ENCODE measurements around the gene CRADD. TPM values are rescaled to one million over a fixed set of nuclear protein-coding genes. Genes with fewer than 3 reads are reported as not detected.
"Not testable (repeated sequence)": the region's sequence is repeated elsewhere in the genome, so short reads cannot be mapped to it uniquely, and the experiment has no call there.

Gene CRADD
- total RNA-seq, 1 donor from 2014 or later = 13.1 TPM

DNA sequence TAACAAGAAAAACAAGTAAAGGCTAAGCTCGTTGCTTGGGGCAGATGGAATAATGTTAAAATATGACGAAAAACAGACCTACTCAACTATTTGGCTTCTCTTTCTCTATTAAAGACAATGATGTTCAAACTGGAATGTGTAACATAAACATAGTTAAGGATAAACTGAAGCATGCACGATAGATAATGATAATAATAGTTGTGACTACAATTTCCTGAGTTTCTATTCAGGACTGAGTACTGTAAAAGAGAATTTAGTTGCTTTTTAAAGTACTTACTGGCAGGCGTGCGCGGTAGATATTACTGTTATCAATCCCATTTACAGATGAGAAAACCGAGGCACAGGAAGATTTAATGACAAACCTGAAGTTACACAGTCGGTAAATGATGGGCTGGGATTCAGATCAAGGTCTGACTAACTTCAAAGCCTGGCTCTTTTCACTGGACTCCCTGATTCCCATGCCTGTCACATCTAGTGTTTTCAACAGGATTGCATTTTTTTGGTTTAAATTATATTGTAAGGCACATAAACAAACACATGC lies 103.0 kb downstream of the CRADD start:
- intact Hi-C loops (cut with micrococcal nuclease) = no loop called here

DNA sequence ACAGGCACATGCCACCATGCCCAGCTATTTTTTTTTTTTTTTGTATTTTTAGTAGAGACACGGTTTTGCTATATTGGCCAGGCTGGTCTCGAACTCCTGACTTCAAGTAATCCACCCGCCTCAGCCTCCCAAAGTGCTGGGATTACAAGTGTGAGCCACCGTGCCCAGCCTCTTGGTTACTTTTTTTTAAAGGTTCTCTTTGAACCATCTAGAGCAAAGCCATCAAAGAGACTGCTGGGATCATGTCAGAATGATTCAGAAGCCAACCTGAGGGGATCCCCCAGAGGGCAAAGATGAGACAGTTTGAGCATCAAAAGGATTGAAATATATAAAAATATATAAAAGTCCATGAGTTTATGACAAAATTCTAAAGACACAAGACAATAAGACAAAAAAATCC lies 103.7 kb downstream of the CRADD start:
- intact Hi-C loops (cut with micrococcal nuclease) = not testable (repeated sequence)

DNA sequence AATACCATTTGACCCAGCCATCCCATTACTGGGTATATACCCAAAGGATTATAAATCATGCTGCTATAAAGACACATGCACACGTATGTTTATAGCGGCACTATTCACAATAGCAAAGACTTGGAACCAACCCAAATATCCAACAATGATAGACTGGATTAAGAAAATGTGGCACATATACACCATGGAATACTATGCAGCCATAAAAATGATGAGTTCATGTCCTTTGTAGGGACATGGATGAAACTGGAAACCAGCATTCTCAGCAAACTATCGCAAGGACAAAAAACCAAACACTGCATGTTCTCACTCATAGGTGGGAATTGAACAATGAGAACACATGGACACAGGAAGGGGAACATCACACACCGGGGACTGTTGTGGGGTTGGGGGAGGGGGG lies 104.8 kb downstream of the CRADD start:
- intact Hi-C loops (cut with micrococcal nuclease) = not testable (repeated sequence)

DNA sequence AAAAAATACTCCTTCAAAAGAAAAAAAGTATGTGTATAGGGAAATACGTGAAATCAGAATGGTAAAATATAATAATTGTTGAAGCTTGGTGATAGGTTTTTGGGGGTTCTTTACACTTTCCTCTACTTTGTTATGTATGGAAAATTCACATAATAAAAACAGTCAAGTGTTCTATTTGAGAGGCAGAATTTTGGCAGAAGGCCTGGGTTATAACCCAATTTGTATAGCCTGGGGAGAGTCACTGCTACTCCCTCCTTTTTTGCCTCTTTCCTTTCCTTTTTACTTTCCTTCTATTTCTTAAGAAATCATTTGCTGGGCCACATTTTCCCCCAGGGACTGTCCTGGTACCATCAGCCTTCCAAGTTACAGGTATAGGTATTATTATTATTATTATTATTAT lies 105.7 kb downstream of the CRADD start:
- intact Hi-C loops (cut with micrococcal nuclease) = no loop called here

DNA sequence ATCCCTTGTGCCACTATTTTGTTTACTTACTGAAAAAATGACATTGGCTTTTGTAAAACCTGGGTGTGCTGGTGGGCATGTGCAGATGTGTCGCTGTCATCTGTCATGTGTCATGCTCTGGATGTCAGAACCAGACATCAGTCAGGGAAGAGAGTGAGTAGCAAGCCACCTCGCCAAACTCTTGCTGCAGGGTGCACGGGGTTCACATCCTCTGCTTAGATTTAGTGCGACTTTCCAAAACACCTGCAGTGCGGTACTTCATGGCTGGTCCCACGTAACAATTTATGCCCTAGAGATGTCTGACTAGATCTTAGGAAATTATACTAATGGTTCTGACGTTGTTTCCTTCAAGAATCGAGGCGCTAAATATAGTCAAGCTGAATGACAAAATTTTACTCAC lies 106.7 kb downstream of the CRADD start:
- intact Hi-C loops (cut with micrococcal nuclease) = loop anchor here (2.0 kb wide), 1 partner anchor 63 kb away; no protein-coding TSS in a partner anchor

DNA sequence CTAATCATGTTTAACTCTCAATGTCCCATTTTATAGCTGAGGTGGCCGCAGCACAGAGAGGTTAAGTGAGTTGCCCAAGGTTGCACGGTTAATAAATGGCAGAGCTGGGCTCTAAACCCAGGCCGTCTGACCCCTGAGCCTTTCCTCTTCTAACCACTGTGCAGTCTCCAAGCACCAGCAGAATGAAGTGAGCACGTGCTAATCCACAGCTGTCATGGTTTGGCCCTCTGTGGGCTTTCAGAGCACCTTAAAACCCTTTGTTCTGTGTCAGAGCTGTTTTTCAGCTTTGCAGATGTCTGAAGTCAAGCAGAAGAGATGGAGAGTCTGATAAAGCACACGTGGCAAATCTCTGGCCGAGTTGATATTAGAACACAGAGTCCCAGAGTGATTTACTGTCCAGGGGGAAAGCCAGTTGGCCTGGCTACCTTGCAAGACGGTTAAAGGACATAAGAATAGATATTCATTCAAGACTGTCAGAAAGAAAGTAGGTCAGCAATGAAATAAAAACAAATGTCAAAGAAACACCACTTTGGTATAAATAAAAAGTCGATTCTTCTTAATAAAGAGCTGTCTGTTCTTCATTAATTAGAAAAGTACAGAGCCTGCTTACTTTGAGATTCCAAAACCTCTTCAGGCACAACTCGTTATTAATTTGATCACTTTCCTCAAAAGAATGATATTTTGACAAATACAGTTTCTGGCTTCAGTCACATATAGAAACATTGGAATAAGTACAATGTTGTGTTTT lies 107.3 kb downstream of the CRADD start:
- intact Hi-C loops (cut with micrococcal nuclease) = loop anchor here (1.0 to 5.0 kb wide), 4 partner anchors 62 to 214 kb away; no protein-coding TSS in a partner anchor

DNA sequence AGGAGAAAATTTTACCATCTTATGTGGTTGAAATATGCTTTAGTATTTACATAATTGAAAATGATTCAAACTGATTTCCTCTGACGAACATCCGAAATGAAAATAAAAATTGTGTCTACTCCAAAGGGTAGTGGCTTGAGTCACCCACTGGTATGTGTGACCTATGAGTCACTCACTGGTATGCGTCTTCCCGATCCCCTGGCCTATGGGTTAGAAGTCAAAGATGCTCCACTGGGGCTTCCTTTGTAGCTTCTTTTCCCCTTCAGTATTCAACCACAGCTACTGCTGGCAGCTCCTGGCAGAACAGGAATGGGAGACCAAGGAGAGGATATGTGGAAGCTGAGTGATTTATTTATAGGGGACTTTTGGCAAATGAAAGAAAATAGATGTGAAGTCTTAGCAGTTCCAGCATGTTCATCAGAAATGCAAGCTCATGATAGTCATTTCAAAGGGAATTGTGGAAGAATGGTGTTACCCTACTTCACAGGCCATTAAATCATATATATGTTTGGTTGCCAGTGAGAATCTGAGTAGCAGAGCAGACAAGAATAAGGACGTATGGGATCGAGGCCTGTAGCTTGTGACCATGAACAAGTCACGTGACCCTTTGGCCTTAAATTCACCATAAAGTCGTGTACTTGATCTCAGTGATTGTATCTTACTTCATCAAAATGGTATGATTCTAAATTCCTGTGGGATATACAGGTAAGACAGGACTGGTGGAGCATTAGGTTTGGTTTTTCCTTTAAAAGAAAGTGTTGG lies 108.3 kb downstream of the CRADD start:
- intact Hi-C loops (cut with micrococcal nuclease) = loop anchor here (1.0 to 5.0 kb wide), 4 partner anchors 61 to 215 kb away; no protein-coding TSS in a partner anchor

DNA sequence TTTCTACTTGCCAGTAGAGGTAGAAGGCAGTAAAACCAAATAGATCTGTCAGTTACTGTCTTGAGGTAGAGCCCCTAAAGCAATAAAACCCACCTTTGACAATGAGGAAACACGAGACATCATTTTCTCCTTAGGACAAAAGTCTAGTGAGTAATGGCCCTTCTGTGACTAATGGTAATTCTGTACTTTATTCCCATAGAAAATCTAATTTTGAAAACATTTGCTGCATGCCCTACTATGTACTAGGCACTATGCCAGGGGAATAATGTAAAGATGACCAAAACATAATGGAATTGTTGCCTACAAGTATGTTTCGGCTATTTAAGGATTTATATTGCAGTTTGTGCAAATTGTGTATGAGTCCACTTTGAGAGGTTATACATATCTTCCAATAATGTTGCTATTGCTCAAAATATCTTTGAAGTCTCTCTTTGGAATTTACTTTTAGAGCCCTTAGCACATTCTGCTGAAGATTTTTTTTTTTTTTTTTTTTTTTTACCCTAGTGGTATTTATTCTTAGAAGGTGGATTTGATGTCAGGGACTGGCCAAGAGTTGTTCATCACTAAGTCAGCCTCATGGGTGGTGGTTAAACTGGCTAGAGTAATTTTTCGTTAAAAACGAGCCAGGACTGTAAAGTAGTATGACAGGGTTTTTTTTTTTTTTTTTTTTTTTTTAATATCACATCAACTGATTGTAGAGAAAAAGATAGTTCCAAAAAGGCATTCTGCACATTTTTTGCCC lies 109.7 kb downstream of the CRADD start:
- intact Hi-C loops (cut with micrococcal nuclease) = loop anchor here (5.0 kb wide), 1 partner anchor 95 kb away; no protein-coding TSS in a partner anchor

DNA sequence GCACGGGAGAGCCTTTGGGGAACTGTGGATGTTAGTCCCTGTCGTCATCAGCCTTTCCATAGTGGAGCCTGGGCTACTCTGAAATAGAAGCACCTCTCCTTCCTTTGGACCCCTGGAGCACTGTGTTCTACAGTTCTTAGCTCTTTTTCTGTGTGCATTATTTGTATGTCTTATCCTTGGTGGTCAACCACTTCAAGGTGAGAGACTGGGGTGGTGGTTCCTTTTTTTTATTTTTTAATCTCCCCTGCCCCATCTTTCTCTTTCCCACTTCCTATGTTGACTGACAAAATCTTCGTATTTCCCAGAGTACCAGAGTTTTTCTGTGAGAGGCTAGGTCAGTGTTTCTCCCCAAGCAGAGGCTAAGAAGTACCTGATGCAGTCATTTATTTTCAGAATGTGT lies 111.7 kb downstream of the CRADD start:
- intact Hi-C loops (cut with micrococcal nuclease) = loop anchor here (5.0 kb wide), 1 partner anchor 93 kb away; no protein-coding TSS in a partner anchor

DNA sequence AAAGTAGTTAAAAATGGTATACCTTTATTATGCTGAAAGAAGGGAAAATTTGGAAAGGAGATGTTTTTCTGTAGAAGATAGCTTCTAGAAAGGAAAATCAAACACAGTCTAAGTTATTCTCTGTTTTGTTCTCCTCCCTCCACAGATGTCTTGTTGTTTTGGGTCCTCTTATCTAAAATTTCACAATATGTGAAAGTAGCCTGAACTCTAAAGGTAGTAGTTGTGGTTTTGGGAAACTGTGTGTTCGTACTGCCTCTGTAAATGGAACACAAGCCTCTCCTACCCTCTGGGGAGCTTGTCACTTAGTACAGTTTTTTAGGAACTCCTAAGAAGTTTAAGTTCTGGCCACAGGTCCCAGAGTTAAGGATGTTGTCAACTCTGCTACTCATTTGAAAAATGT lies 112.6 kb downstream of the CRADD start:
- intact Hi-C loops (cut with micrococcal nuclease) = loop anchor here (5.0 kb wide), 1 partner anchor 93 kb away; no protein-coding TSS in a partner anchor

DNA sequence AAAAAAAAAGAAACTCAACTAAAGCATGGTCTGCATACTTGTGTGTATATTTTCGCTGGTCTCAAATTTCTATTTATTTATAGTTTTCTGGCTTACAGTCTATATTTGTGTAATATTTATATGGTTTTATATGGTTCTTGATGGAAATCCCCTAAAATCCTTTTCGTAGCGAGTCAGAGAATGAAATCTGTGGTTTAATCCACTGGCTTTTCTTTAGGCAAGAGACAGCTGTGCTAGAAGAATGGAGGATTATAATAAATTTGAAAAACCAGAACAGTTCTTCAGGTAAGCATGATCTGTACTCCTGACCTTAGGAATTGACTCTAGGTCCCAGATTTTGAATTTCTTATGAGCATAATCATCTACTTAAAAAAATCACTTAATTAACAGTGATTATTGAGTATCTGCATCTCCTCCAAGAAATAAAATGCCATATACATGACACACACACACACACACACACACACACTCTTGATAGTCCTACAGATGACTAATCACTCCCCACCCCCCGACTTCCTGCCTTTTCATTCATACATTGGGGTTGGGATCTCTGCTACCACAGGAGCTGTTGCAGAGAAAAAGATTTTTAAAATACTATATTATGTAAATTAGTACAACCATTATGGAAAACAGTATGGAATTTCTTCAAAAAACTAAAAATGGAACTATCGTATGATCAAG lies 113.4 kb downstream of the CRADD start:
- intact Hi-C loops (cut with micrococcal nuclease) = no loop called here

DNA sequence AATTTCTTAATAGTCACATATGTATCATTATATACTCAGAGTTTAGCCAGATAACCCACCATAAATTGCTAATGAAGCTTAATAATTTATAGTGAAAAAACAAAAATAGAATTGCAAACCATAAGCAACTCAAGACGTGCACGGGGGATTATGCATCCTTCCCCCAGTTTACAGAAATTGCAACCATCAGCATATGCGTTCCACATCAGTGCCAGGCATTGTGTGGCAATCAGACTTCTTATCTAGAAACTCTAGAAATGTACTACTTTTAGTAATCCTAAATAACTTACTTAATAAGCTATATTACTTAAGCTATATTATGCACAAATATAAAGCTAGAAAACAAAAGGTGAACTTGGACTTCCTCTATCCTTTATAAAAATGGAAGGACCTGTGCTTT lies 115.8 kb downstream of the CRADD start:
- intact Hi-C loops (cut with micrococcal nuclease) = no loop called here

DNA sequence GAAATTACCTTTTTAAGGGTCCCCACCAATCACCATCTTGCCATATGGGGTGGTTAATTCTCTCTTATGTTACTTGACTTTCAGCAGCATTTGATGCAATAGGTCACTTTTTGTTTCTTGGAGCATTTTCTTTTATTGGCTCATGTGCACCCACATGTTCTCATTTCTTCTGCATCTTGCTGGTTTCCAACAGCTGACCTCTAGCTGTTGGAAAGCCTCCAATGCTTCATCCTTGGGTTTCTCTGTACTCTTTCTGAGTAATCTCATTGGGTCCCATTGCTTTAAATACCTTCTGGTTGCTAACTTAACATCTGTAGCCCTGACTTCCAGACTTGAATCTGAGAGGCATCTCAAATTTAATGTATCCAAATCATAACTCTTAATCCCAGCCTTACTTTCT lies 116.8 kb downstream of the CRADD start:
- intact Hi-C loops (cut with micrococcal nuclease) = no loop called here

DNA sequence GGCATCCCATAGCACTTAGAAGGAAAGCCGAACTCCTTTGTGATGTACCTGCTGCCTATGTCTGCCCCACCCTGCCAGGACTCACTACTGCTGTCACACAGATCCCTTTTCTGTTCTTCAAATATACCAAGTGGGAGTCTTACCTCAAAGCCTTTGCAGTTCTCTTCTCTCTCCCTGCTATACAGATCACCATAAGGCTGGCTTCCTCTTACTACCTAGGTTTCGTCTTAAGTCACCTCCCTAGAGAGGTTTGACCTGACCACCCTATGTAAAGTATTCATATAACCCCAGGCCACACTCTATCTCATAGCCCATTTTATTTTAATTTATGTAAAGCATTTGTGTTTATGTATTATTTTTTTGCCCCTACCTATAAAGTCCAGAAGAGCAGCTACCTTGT lies 117.6 kb downstream of the CRADD start:
- intact Hi-C loops (cut with micrococcal nuclease) = no loop called here

DNA sequence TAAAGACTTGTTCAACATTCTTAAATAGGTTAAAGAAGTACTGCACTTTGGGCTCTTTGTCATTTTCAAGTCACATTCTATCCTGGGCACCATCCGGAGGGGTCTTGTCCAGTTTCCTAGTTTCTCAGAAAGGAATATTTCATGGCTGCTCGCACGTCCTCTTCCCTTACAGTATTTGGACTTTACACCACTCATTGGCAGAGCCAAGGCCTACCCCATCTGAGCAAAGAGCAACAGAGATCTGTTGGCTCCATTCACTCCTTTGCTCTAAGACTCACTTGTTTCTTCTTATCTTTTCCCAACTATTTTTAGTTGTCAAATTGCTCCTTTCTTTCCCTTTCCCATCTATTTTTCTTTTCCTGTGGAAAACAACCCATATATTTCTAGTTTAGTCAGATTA lies 118.2 kb downstream of the CRADD start:
- intact Hi-C loops (cut with micrococcal nuclease) = no loop called here

DNA sequence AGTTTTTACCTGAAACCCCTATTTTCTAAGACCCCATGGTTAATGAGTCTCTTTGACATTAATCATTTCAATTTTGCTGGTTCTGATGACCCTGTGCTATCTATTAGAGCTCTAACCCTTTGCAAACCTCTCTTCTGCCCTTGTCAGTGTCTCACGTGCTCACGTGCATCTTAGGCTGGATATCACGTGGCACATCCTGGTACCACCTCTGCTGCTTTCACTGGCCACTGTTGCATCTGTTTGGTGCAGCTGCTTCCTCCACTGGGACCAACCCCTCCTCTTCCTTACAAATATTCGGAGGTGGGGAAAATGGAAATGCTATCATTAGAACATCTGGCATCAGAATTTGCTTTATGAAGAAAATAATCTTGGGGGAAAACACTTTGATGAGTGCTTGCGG lies 119.6 kb downstream of the CRADD start:
- intact Hi-C loops (cut with micrococcal nuclease) = no loop called here

DNA sequence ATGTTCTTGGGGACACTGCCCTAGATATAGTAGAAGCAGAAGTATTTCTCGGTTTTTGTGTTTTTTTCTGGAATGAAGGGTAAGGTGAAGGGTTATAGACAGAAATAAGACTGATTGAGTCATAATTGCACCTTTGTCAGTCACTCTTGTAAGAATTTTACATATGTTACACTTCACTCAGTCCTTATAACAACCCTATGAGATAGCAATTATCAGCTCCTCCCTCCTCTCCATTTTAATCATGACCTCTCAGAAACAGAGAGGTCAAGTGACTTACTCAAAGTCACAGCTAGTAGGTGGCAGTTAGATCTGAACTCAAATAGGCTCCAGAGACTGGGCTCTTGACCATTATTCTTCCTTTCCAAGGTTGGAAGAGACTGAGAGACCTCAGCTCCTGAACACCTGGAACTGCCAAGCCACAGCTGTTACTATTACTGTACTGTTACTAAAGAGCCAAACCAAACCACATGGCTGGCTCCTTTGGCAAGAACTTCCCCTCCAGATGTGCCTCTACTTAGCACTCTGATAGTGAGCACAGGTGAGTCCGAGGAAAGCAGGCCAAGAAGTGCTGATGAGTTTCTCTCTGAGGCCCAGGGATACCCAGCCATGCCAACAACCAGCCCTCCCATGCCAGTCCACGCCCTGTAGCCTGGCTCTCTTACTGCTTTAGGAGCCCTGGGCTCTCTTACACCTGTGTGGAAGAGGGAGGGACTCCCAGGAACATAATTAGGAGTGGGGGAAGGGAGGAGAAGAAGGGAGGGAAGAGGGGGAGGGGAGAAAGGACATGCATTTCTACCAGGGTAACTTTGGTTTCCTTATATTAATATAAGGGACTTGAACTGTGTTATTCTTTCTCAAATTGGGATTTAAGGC lies 121.3 kb downstream of the CRADD start:
- intact Hi-C loops (cut with micrococcal nuclease) = no loop called here

DNA sequence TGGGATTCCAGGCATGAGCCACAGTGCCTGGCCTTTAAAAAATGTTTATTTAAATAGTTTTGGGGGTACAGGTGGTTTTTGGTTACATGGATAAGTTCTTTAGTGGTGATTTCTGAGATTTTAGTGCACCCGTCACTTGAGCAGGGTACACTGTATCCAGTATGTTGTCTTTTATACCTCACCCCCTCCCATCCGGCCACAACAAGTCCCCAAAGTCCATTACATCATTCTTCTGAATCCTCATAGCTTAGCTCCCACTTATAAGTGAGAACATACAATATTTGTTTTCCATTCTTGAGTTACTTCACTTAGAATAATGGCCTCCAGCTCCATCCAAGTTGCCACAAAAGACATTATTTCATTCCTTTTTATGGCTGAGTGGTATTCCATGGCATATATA lies 124.5 kb downstream of the CRADD start:
- intact Hi-C loops (cut with micrococcal nuclease) = not testable (repeated sequence)

DNA sequence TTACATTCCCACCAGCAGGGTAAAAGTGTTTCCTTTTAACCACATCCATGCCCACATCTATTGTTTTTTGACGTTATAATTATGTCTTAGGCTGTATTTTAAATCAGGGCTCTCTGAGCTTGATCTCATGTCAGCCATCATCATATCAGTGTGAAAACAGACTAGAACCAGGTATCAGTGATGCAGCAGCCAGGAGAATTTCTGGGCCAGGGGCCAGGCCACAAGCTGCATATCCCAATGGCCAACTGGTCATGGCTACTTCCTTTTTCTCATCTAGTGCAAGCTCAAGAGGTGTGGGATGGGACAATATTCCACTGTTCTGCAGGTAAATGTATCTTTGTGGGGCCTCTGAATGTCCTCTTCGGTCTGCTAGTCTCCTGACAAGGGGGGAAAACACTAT lies 125.1 kb downstream of the CRADD start:
- intact Hi-C loops (cut with micrococcal nuclease) = no loop called here
